ENCODE data around the gene MYO19. TPM values are rescaled to one million over a fixed set of nuclear protein-coding genes. Genes with fewer than 3 reads are reported as not detected.

MYO19 gene
- total RNA-seq, 1 experiment from 2014 or later, result 167 TPM

- no peak for TF ChIP-seq REST (IDR thresholded peaks at IDR 0.05; ENCODE audit: low read depth)
These were observed 11.1 kb upstream of the MYO19 start (continued) for GRCh38 chr17:36545465-36546417.

- RAD21 ChIA-PET (ENCODE audit: low non-redundant PET in 1 of 2, low total read pairs in 2 of 2, uncharacterized antibody in 2 of 2, unreplicated experiment in 2 of 2), result interaction anchor here in 1 of 2 experiments (1.2 kb wide), 1 partner anchor 57 kb away, joined by 5 read pairs; the partner anchor contains the start of gene MRM1
- H3K27me3 ChIP-seq (ENCODE audit: insufficient read depth, low read length), result no peaks in the 10 kb centered on the region
- ATAC-seq (peak; percentile 68), DNase-seq (ENCODE audit: low read depth, low spot score) (no peak)
- no peaks in the 10 kb centered on the region for H4K20me1 ChIP-seq (ENCODE audit: insufficient read depth)
- no peak overlapping the region for H2AFZ ChIP-seq (ENCODE audit: low read depth, low read length, poor library complexity, severe bottlenecking)
- peak overlapping the region; percentile 98 for H3K27ac ChIP-seq (ENCODE audit: low read depth, low read length)
- H3K4me2 ChIP-seq (ENCODE audit: low read length), result peak overlapping the region; percentile 87
- POLR2A ChIA-PET, result interaction anchor here (0.6 to 2.8 kb wide), 8 partner anchors 10 to 1821 kb away, joined by 3 to 30 read pairs (median 4); partner anchors contain the start of genes MRM1, MYO19, PIGW and ZNHIT3
- peaks cover 11 to 26% of the 10 kb centered on the region in 2 experiments; a peak in 3 of 4 replicates for H3K4me1 ChIP-seq (ENCODE audit: control insufficient read depth in 1 of 2, insufficient read depth in 2 of 2, low read length in 2 of 2)
- H3K9me3 ChIP-seq (ENCODE audit: control insufficient read depth in 1 of 2, insufficient read depth in 1 of 2, low read depth in 1 of 2, low read length in 2 of 2), result no peaks in the 10 kb centered on the region
- intact Hi-C loops (cut with micrococcal nuclease), result loop anchor here (1.0 to 5.0 kb wide), 2 partner anchors 11 to 57 kb away; partner anchors contain the start of genes MRM1, MYO19 and PIGW
- peaks cover 64% of the 10 kb centered on the region for H3K79me2 ChIP-seq (ENCODE audit: insufficient read depth, low read length)
- peak overlapping the region; percentile 96 for H3K9ac ChIP-seq (ENCODE audit: low read length)
- H3K9me2 ChIP-seq (ENCODE audit: insufficient read depth), result no peaks in the 10 kb centered on the region
- no peak for TF ChIP-seq POLR2A (IDR thresholded peaks at IDR 0.05; ENCODE audit: borderline replicate concordance, extremely low read depth, insufficient read depth, insufficient read length)
- TF ChIP-seq SRF (IDR thresholded peaks at IDR 0.05; ENCODE audit: low read depth), result no peak
- 0 out of 2 replicates have a peak, but pooled peaks have one; percentile 38 for TF ChIP-seq MAX (IDR thresholded peaks at IDR 0.05)
- peak overlapping the region; percentile 80 to 97 for H3K4me3 ChIP-seq (replicated peaks in 1 of 2; ENCODE audit: low read depth in 1 of 2, low read length in 2 of 2)
- no TSS peak for BruUV-seq (replicated peaks)
- peaks cover 0 to 6% of the 10 kb centered on the region in 2 experiments; a peak in 2 of 4 replicates for H3K36me3 ChIP-seq (ENCODE audit: control insufficient read depth in 1 of 2, insufficient read depth in 2 of 2, low read length in 2 of 2)
- CTCF ChIA-PET, result interaction anchor here (1.3 to 2.3 kb wide), 2 partner anchors 11 to 56 kb away, joined by 4 to 16 read pairs; partner anchors contain the start of genes MRM1, MYO19 and PIGW
These were observed 10.4 kb upstream of the MYO19 start for GRCh38 chr17:36545077-36545464.

Data from HCT116 (cell line).